Stimulated activated CD8-positive, alpha-beta memory T cell treated with anti-CD3 and anti-CD28 coated beads, Interleukin-12 subunit alpha, Interleukin-12 subunit beta, amount 100 ng/mL, for 4 hours (primary cell): Measurements from ENCODE around the gene CHIC2.

Source experiments
- DNase-seq: peaks from one replicate; pipeline ENCODE4 v3.0.0-alpha.2; 2020; ENCODE audit warnings: low read depth

Gene CHIC2

DNA sequence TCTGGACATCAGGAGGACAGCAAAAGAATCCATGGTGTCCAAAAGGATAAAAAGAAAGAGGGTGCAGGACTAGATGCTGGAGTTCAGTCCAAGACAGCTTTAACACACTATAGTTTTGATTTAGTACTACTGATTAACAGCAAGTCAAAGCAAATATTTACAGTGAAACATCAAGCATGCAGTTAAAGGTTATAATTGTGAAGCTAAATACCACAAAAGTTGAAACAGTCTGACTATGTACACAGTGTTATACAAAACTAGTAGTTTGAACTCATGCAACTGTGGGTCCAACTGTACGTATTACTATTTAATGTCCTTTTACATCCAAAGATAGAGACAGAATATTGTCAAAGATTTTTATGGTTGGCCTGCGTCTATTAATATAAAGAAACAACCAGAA, 57.6 kb downstream of the CHIC2 start:
- DNase-seq: no peak

DNA sequence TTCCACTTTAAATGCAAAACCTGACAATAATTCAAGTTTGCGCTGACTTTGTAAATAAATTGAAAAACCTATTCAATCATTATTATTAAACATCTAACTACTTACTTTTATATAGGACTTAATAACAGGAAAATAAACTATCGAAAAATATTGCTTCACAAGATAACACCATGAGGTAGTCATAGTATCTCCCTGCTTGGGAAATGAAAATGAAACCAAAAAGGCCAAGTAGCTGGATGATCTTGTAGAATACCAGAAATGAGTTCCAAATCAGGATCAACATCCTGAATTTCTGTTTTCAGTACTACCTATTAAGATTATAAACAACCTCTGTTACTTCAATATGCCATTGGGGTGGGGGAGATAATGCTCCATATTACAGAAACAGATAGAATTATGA, 58.9 kb downstream of the CHIC2 start:
- no peak for DNase-seq

DNA sequence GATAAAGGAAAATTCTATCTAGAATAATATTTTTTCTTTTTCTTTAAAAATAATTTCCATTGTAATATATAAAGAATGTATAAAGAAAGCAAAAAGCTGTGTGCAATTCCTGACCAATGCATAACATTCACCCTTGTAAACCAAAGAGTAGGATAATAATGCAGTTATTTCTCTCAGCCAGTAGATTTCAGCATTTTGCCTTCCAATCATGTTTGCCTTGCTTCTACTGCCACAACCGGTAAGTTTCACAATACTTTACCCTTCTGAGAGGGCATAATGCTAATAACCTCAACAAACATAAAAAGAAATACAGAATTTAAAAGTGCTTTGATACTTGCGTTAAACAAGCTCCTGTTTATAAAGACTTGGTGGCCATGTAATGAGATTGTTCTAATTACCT, 59.9 kb downstream of the CHIC2 start:
- no peak for DNase-seq

DNA sequence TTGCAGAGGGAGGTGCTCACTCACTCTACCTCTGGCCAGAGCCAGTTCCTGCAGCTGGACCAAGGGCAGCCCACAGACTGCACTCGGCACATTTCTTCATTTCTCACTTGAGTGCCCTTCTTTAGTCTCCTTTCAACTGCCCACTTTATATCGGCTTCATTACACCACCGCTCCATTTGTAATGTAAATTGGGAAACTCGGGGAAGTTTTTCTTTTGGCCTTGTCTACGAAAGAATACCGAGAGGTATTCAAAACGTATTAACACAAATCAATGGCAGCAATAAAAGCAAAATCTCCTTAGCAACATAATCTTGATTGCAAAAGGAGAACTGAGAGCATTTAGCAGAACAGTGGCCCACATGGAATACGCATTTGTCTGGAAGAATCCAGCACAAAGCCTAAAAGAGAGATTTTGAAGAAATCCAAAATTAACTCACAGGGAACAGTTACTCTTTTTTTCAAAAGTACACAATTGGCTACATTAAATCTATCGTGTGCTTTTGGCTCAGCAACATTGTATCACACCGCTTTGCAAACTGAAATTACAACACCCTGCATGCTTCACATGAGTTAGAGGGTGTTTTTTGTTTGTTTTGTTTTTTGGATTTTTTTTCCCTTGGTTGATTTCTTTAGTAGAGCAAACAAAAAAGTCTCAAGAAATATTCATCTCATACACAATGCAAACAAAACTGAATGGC, 62.6 kb downstream of the CHIC2 start:
- DNase-seq: no peak

DNA sequence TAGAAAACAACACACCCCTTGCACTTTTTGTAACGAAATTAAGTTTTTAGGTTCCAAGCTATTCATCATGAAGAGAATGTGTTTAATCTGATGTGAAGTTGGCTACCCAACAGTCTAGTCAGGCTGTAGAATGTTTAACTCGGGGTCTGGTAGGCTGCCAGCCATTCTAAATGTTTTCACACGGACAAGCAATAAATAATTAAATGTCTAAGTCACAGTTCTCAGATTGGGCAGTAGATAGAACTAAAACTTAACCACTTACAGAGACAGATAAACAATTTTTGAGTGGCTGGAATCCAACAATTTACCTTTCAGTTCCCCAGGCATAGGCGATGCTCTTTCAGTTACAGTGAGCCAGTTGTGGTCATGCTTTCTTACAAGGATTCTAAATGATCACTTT, 66.5 kb downstream of the CHIC2 start:
- no peak for DNase-seq

DNA sequence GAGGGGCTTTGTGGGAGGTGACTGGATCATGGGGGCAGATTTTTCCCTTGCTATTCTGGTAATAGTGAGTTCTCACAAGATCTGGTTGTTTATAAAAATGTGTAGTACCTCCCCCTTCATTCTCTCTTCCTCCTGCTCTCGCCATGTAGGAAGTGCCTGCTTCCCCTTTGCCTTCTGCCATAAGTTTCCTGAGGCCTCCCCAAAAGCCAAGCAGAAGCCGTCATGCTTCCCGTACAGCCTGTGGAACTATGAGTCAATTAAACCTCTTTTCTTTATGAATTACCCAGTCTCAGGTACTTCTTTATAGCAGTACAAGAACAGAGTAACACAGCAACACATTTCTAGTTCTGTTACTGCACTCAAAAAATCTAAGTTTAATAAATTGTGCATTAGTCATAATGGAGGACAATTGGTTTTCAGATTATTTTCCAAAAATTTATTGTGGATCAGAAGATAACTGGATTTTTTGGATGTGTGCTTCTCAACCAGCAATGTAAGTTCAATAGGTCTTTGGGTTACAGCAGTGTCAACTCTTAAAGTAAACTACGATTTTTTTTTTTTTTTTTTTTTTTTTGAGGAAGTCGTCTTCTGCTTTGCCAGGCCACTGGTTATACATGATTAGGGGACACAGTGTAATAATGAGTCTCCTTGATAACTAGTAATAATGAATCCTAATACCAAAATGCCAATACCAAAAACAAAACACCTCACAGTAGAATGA, 69.9 kb downstream of the CHIC2 start:
- no peak for DNase-seq

DNA sequence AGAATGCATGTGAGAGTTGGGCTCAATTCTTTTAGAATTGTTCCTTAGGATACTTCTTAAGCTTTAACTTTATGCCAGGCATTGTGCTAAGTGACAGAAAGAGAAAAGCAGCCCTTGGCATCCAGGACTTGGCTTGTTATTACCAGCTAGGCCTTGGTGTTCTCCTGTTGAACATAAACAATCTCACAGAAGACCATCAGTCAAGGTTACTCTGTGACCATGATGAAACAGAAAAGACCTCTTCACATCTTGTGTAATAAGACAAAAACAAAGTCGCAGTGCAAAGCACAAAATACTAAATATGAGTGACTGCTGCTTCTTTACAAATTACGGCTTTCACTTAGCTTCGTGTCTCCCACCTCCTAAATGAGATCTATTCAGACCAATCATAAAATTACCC, 71.6 kb downstream of the CHIC2 start:
- no peak for DNase-seq

DNA sequence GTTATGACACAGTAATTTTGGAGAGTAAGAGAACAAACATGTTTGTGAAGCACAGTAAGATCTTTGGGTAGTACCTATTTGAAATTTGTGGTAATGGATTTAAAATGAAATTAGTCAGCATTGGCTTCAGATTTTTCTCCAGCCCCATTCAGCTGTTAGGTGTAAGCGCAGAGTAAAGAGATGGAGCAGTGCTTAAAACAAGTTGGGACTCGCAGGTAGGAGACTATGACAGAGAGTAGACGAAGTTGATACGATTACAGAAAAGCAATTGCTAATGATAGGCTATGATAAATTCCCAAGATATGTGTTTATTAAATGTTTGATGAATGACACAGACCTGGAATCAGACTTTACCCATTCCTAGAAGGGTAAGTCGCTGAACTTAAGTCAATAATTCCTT, 72.6 kb downstream of the CHIC2 start:
- no peak for DNase-seq

DNA sequence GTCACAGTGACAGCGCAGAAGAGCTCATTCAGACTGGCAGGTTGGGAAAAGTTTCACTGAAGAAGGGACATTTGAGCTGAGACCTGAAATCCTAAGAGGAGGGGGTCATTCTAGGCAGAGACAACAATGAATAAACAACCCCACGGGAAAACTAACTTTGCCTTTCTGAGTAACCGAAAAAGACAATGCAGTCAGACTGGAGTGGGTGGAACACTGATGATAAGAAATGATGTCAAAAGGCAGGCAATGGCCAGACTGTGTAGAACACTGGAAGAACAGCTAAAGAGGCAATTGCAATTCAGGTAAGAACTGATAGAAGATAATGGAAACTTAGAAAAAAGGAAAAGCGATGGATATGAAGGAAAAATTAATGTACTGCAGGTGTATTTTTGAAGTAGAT, 73.8 kb downstream of the CHIC2 start:
- DNase-seq: no peak

DNA sequence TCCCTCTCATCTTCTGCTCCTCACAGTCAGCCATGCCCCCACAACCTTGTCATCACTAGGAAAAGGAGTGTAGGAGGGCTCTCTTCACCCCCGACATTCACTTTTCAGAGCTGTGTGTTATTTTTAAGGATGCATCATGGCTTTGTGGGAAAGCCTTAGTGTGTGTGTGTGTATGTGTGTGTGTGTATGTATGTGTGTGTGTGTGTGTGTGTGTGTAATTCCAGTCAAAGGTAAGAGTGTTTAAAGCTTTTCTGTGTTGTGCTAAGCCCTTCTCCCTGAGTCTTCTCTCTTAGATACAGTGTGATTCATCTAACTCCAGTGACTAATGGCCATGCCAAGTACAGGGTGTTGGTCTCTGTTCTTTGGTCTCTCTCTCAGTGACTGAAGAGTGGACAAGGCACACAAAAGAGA, 76.6 kb downstream of the CHIC2 start:
- no peak for DNase-seq

DNA sequence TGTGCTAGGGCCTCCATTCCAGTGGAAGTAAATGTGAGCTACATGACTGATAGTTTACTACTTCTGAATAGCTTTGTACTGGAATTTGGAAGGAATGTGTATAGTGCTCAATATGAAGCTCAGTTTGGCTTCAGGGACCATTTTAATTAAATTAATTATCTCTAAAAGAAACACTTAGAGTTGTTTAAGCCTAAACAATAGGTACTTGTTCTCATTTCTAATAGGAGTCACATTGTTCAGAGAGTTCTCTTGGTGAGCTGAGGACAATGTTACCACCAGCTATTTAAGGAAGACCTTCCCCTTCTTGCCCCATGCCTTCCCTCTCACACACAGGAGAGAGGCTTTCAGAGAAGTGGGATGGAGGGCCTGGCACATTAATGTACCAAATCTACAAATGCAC, 78.3 kb downstream of the CHIC2 start:
- no peak for DNase-seq

DNA sequence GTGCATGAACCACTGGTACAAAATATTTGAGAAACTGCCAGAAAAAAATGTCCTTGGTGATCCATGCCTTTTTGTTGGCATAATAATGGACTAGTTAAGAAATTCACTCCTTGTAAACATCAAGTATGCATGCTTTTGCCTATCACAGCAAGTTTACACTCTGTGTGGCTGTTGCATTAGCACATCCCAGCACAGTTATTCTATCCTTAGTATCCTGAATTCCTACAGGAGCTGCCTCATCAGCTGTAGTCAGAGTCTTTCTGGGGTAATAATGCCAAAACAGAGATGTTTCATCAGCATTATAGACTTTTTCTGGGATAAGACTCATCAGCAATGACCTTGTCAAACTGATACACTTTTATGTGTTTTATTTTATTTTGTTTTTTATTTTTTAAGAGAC, 82.8 kb downstream of the CHIC2 start:
- no peak for DNase-seq

DNA sequence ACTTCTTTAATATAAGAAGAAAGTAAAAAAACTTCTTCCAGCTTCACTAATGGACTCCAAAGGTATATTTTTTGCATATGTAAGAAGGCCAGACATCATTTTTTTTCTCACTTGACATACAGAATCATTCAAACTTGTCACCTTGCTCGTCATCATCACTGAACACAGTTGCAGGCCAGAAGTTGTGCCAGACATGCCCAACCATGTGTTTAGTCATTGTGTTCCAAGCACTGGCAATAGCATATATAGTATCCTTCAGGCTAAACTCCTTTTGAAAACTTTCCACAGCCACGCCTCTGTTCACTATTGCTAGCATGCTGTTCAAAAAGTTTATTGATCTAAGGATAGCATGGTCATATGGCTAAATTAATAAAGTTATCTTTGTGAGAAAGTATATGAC, 83.3 kb downstream of the CHIC2 start:
- DNase-seq: no peak

DNA sequence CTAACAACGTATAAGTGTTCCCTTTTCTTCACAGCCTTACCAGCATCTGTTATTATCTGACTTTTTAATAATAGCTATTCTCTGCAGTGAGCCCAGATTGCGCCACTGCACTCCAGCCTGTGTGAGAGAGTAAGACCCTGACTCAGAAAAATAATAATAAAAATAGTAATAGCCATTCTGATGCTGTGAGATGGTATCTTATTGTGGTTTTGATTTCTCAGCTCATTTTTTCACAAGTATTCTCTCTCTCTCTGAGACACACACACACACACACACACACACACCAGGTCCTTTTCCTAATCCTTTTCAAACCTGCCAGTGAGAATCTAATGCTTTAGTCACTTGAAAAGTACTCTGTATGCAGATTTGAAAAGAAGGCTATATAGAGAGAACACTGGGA, 89.8 kb downstream of the CHIC2 start:
- DNase-seq: no peak

DNA sequence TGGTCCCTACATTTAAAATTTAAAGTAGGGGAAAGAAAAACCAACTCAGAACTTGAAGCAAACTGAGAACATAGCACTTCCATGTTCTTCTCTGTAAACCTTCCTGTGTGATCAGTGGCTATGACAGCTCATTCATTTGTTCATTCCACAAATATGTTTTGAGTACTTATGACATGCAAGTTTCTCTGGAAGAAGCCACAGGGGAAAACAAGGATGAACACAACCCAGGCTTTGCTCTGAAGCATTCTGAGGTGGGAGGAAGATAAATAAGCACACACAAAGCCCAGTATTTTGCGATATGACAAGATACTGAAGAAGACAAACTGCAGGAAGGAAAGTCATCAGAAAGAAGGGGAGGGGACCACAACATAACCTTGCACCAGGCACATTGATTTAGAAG, 96.4 kb downstream of the CHIC2 start:
- no peak for DNase-seq

DNA sequence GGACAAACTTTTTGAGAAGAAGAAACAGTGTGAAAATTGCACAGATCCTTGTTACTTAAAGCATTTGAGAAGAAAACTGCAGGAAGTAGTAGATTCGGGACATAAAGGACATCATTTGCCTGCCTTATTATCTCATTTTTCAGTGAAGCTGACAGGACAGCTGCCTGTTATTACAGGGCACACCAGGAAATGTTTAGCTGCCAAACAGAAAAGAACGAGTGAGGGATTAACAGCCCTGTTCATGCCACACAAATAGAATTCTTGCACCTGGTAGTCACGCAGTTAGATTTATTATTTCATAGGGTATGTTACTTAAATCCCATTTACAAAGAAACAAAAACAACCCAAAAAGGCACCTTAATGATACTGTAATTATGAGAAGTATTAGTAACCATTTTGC, 100.6 kb downstream of the CHIC2 start:
- no peak for DNase-seq

DNA sequence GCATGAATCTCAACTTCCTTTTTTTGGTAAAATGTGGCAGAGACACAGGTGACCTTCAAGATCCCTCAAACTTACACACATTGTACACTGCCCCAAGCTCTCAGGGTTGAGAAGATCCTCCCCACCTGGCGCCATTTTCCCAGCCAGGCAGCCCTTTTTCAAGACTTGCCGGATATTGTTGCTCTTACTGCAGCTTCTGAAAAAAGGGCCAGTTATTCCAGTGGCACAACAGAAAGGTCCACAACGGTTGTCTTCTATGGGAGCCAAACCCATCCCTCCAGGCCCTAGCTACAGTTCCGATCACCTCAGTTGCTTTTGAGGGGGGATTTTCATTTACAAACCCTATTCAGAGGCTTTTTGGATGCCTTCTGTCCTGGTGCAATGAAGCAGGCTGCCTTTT, 101.1 kb downstream of the CHIC2 start:
- no peak for DNase-seq

DNA sequence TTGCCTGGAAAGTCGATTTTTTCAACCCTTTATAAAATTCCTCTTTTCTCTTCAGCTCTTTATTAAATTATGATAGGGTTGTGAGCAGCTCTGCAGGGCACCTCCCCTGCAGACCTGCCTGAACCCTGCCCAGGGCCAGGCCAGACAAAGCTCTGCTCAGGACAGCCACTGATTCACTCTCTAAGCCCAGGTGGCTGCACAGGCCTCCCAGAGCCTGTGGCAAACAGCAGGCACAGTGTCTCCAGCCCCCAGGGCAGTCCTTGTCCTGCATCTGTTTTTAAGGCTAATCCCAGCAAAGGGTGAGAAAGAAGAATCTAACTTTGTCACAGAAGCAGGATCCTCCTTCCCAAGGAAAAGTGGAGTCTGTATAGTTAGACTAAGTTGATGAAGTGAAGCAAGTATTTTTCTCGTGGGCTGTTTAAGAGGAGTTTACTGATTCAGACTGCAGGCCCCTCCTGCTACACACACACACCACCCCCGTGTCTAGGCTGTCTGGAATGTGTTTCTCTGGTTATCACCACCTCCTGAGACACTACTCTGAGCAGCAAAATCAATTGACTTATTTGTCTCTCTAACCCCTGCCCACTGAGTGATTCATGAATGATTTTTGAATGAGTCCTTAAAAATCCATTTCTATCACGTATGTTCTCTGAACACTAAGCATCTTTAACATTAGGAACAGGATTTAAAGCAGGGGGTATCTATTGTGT, 101.7 kb downstream of the CHIC2 start:
- no peak for DNase-seq

DNA sequence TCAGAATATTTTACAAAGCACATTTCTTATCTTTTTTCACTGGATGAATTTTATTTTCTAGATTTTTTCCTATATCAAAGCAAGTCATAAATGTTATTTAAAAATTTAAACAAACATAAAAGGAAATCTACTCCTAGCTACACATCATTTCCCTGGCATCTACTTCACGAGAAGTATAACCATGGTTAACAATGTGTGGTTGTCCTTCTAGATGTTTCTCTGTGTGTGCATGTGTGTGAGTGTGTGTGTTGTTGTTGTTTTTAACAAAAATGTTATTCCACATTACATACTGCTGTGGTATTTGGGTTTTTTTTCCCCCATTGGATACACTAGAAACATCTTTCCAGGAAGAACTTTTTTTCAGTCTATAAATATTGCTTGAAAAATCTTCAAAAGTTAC, 103.1 kb downstream of the CHIC2 start:
- DNase-seq: no peak

DNA sequence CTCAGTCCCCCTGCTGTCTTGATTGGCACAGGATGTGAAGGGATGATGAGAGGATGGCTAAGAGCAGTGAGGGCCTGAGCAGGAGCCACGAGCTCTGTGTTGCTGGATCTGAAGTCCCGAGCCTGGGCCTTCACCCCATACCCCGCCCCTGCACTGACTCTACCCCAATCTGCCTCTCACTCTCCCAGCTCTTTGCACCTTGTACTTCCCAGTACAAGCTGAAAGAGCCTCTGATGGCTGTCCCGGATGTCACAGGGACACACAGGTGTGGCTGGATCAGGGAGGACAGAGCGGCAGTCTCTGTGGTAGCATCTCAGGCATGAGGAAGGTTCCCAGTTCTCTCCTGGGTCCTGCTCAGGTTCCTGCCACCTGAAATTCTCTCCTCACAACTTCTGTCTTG, 103.6 kb downstream of the CHIC2 start:
- no peak for DNase-seq
